SKM-1 treated with dmso at 0.1 percent for 144 hours (cell line): ENCODE data around the gene SH3BP2.

Source experiments
- DNase-seq: peaks from one replicate; lab custom pipeline; 2025; ENCODE audit not compliant: unreplicated experiment; lab: John Stamatoyannopoulos, UW

SH3BP2 gene

GRCh38 chr4:2869659-2870058 is 76.8 kb downstream of the SH3BP2 start:
- no peak for DNase-seq

GRCh38 chr4:2870082-2870481 is 77.2 kb downstream of the SH3BP2 start:
- DNase-seq, result no peak

- DNase-seq, result no peak
Observed at GRCh38 chr4:2871466-2871865, 78.6 kb downstream of the SH3BP2 start.

- no peak for DNase-seq
Observed at GRCh38 chr4:2871911-2872310, 79.0 kb downstream of the SH3BP2 start.

- no peak for DNase-seq
Observed at GRCh38 chr4:2873329-2873728, 80.4 kb downstream of the SH3BP2 start.

- DNase-seq, result no peak
Observed at GRCh38 chr4:2874861-2875260, 82.0 kb downstream of the SH3BP2 start.

GRCh38 chr4:2875556-2875955 is 82.7 kb downstream of the SH3BP2 start:
- DNase-seq, result no peak

GRCh38 chr4:2878346-2878745 is 85.5 kb downstream of the SH3BP2 start:
- DNase-seq, result no peak

GRCh38 chr4:2879026-2879425 is 86.1 kb downstream of the SH3BP2 start:
- no peak for DNase-seq

- no peak for DNase-seq
Observed at GRCh38 chr4:2881431-2881830, 88.5 kb downstream of the SH3BP2 start.

GRCh38 chr4:2882341-2882740 is 89.5 kb downstream of the SH3BP2 start:
- no peak for DNase-seq

- DNase-seq, result no peak
Observed at GRCh38 chr4:2886161-2886560, 93.3 kb downstream of the SH3BP2 start.

- no peak for DNase-seq
Observed at GRCh38 chr4:2886622-2887021, 93.7 kb downstream of the SH3BP2 start.

GRCh38 chr4:2887343-2887742 is 94.5 kb downstream of the SH3BP2 start:
- no peak for DNase-seq

GRCh38 chr4:2888886-2889285 is 96.0 kb downstream of the SH3BP2 start:
- no peak for DNase-seq
